Dermis microvascular lymphatic vessel endothelial cell (primary cell): ENCODE results near the gene FUNDC2. TPM values are rescaled to one million over a fixed set of nuclear protein-coding genes. Genes with fewer than 3 reads are reported as not detected.
"Not testable (repeated sequence)": the region's sequence is repeated elsewhere in the genome, so short reads cannot be mapped to it uniquely, and the experiment has no call there.

Experiments
- DNase-seq, 2 donors: peaks; one replicate each; pipeline versions ENCODE4 v3.0.0 to v3.0.0-alpha.2; 2010; ENCODE audit warnings: low read depth in 2 of 2
- total RNA-seq: library from RNA; depleted of rRNA; stranded (reverse); fragments of >200 nt; gene quantifications from 2 replicates; pipeline ENCODE4 v1.2.1, GENCODE V29; 2014

FUNDC2 gene, protein sequence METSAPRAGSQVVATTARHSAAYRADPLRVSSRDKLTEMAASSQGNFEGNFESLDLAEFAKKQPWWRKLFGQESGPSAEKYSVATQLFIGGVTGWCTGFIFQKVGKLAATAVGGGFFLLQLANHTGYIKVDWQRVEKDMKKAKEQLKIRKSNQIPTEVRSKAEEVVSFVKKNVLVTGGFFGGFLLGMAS
- 39.8 and 76.1 TPM in 2 replicates for total RNA-seq

DNA sequence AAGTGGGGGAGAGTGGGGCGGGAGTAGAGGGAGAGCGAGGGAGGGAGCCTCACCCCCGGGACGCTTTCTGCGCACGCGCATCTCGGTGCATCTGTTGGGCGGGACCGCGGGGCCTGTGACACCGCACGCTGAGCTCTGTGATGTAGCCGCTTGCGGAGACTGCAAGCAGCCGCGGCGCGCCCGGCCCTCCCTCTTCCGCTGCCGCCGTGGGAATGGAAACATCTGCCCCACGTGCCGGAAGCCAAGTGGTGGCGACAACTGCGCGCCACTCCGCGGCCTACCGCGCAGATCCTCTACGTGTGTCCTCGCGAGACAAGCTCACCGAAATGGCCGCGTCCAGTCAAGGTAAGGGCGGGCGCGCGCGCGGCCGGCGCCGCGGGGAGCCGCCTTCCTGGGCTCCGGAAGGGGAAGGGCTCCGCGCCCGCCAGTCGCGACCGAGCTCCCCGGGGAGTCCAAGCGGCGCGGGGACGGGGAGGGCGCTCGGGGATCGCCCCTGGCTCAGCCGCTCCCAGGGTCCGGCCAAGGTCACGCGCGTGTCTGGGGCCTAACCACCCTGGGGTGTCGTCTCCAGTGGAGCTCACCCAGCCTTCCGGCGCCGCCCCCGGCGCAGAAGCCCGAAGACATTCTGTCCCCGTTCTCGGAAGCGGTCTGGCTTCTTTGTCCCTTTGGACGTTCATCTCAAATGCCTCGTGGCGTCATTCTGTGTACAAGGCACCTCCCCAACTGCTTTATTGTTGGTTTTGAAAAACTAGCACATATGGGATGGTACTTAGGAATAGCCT lies at the start of gene FUNDC2:
Gene FUNDC2 (plus strand): TSS at position 118 of the 782 bp plus-strand sequence. CDS start 95 bp downstream, at position 213.
- DNase-seq: peak; percentile 91 to 95

DNA sequence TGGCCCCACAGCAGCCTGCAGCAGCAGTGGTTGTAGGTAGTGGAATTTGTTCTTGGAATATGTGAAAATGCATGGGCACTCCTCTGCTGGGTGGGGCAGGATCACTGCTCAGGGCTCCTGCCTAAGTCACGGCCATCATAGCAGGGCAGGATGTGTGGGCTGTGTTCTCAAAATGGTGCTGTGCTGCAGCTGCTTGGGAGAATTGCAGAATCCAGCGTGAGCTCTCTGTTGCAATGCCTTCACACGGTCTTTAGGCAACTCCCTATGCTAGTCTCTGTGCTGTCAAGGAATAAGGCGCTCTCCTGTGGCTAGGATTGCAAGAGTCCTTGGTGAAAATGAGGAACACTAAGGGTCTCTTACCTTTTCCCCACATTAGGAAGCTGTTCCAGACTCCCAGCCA lies 47.0 kb upstream of the FUNDC2 start:
- no peak for DNase-seq

GRCh38 chrX:154980330-154981115 lies 46.1 kb upstream of the FUNDC2 start:
- DNase-seq: peak; percentile 40 to 54

DNA sequence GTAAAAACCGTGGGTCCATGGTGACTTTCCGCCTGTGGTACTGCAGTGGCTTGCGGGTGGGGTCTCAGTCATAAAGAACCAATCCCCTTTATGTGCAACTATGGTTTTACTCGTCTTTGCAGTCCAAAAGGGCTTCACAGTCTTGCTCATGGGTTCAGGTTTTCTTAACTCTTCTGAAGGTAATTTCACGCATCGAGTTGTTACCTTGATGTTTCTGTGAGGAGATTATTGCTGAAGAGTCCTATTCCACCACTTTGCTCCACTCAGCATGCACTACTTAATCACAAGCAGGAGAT lies 45.6 kb upstream of the FUNDC2 start:
- DNase-seq: no peak

DNA sequence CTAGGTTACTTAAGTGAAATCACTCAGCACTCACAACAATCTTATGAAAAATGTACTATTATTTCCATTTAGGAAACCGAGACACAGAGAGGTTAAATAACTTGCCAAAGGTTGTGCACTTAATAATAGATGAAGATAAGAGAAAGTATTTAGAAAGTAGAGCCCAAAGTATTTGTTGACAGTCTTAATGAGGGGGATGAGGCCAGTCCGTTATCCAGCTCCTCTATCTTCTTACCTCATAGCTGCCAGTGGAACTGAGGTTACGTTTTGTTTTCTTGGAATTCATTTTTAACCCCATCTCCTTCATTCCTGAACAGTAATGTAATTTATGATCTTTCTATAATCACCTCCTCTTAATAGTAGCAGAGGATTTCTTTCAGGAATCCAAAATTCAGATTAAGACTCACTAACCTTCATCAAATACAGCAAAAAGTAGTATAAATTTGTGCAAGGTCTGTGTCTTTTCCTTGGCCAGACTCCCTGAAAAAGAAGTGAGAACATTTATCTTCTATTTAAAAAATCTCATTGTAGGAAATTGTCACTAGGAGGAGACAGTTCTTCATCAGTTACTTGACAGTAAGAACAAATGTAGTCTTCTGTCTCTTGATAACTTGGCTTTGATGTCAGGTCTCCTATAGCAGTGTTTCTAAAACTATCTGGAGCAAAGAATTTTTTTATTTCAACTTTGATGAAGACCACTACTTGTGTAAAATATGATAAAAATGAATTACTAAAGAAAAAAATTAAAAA lies 39.6 kb upstream of the FUNDC2 start:
- DNase-seq: peak; percentile 24 to 30

DNA sequence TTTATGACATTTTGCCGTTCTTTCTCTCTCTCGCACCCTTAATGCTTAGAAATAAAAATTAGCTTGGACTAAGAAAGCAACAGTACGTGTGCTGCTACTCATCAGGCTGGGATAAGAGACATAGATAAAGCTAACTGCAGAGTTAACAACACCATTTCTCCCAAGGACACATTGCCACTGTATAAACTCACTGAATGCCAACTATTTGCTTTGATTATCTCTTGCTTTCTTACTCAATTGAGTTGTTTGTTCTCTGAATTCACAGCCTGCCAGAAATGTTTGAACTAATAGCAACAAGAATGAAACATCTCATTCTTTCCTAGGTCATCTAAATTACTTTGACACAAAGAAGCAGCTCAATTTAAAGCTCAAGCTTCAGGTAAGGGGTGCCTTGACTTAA lies 38.7 kb upstream of the FUNDC2 start:
- DNase-seq: no peak

GRCh38 chrX:154988719-154989118 lies 37.9 kb upstream of the FUNDC2 start:
- no peak for DNase-seq

GRCh38 chrX:154990496-154990895 lies 36.1 kb upstream of the FUNDC2 start:
- DNase-seq: no peak

GRCh38 chrX:154991039-154991438 lies 35.6 kb upstream of the FUNDC2 start:
- DNase-seq: no peak

GRCh38 chrX:154991476-154991875 lies 35.2 kb upstream of the FUNDC2 start:
- DNase-seq: no peak

DNA sequence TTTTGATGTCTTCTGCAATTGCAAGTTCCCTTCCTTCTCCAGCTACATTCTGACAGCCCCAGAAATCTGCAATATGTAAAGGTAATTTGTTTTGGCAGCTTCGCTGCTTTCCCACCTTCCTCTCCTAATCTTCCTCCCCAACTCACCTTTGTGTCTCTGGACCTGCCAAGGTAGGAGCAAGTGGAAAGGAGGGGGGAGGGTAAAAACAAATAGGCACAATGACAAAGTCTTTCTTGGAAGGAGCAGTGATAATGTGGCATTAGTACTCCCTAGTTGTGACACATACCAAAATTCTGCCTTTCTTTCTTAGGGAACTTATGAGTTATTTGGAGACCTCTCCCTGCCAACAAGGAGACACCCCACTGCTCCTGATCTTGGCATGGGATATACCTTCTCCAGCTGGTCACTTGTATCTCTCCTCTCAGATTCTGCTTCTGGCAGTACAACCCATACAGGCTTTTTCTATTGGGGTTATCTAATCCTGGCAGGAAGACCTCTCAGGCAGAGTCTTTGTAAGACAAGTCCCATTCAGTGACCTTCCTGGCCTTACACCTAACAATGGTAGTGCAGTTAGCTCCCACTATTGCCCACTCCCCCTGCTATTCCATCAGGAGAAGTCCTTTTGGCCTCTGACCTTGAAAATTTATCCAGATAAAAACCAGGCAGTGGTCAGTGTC lies 28.3 kb upstream of the FUNDC2 start:
- no peak for DNase-seq

DNA sequence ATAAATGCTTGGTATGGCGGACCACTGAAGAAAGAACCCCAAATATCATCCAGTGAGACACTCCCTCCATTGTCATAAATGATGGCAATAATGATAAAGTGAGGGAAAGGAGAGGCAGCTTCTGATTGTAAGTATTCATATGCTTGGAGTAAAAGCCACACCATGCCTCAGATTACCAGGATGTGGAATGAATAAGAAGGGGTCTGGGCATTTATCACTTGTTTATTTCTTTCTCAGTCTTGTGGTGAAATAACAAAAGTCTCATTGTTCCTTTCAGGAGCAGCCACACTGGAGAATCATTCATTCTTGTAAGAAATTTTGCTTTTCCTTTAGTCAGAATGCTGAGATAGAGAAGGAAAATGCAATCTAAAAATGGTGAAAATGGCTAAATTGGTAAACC lies 25.8 kb upstream of the FUNDC2 start:
- no peak for DNase-seq

DNA sequence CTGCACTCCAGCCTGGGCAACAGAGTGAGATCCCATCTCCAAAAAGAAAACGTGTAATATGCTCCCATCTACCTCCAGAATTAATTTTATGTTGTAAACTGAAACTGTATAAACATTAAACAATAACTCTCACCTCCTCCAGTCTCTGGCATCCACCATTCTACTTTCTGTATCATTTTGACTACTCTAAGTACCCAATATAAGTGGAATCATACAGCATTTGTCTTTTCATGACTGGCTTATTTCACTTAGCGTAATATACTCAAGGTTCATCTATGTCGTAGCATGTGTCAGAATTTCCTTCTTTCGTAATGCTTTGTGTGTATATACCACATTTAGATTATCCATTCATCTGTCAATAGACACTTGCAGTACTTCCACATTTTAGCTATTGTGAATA lies 24.8 kb upstream of the FUNDC2 start:
- DNase-seq: no peak

DNA sequence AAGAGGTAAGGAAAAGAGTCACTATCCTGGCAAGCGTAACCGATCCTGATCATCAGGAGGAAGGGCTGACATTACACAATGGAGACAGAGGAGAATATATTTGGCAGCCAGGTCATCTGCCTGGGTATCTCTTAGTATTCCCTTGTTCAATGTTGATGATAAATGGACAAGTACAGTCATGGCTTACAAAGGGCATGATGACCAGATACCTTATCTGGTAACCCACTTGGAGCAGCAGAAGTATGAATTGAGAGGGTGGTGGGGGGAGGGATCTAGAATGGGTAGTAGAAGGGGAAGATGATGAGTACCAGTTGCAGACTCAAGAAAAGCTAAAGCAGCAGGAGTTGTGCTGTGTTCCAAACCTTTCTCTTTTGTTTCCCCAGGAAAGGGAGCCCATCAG lies 21.5 kb upstream of the FUNDC2 start:
- DNase-seq: no peak

DNA sequence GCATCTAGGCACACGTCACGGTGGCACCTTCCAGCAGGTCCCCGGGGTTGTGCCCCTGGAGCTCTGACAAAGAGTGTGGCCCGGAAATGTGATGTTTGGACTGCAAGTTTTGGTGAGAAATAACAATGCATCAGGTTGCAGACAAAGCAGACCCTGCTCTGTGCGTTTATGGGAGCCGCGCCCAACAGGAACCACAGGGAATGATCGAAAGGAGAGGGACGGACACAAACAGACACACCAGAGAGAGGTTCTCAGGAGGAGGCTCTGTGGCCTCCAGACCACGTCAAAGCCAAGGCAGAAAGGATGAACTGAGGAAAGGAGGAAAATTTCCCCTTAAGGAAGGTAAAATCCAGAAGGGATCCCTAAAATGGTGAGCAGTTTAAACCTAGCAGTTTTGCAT lies 20.3 kb upstream of the FUNDC2 start:
- DNase-seq: not testable (repeated sequence)

DNA sequence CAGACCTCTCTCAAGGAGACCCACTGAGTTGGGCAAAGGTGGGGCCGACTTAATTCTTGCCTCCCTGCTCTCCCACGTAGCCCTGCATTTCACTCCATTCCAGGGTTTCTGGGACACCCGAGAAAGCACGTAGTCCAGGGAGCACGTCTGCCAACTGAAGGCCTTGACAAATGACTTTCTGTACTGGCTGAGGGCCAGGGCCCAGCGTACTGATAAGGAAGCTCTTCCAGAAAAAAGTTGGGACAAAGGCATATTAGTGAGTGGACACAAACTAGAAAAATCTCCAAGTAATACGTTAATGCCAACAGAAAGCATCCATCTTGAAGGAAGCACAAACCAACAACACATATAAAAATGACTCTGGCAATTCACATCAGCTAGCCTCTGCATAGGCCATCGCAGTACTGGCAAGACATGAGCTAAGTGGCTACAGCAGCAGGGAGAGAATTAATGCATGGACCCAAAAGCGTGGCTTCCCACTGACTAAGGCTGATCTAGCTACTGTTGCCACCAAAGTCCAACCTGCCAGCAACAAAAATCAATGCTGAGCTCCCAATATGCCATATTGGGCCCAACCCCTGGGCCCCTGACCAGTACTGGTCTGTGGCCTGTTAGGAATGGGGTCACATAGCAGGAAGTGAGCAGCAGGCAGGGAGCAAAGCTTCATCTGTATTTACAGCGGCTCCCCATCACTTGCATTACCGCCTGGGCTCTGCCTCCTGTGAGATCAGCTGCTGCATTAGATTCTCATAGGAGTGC lies 19.6 kb upstream of the FUNDC2 start:
- DNase-seq: not testable (repeated sequence)

DNA sequence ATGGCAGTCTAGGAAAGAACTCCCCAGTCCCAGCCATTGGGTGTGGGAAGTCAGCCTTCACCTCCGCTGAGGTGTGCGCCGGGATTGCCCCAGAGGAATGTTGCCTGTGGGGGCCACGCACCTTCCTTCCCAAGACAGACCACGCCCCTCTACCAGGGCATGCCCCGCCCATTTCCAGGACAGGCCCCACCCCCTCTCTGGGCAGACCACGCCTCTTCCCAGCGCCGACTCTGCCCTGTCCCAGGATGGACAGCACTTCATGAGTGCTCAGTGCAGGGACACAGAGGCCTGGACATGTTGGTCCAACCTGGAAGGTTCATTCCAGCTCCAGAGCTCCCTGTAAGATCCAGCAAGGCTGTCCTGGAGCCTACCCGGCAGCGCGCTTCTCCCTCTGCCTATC lies 18.1 kb upstream of the FUNDC2 start:
- DNase-seq: not testable (repeated sequence)

- peak; percentile 83 to 90 for DNase-seq
These were observed 16.6 kb upstream of the FUNDC2 start for GRCh38 chrX:155009994-155010472.

DNA sequence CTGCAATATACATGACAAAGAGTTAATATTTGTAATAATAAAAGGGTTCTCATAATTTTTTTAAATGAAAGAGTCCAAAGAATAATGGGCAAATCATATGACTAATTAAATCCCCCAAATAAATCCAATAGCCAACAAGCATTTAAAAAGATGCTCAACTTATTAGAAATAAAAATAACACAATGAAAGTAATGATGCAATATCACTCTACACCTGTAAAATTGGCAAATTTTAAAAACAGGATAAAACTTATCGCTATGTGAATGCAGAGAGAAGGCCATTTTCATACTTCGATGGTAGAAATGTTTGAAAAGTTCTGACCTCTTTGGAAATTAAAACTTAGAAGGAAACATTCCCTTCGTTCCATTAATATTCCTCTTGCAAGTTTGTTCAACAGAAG lies 6.1 kb upstream of the FUNDC2 start:
- DNase-seq: no peak

DNA sequence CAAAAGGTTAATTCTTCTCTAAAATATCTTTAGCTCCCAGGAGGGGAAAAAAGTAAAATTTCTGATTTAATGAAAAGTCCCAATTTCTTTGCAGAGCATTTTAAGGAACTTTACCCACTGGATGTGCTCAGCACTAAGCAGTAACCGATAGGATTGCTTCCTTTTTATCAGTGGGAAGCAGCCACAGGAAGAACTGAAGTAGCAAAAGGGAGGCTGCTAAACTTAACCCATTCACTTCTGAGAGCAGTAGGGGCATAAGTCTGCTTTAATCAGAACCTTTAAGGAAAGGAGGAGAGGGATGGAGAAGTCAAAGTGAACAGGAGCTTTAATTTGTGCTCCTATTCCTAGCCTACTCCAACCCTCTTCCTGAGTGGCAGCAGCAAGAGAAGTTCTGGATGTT lies 4.1 kb upstream of the FUNDC2 start, which contains the start of gene F8:
Gene F8 (minus strand): TSS at position 139 of the 400 bp plus-strand sequence. CDS start 171 bp downstream, outside the sequence.
- DNase-seq: no peak
